Measurements from ENCODE around the gene SPON1. TPM values are rescaled to one million over a fixed set of nuclear protein-coding genes. Genes with fewer than 3 reads are reported as not detected.

Gene SPON1
- polyA plus RNA-seq, 1 donor, result 71.8 TPM

DNA sequence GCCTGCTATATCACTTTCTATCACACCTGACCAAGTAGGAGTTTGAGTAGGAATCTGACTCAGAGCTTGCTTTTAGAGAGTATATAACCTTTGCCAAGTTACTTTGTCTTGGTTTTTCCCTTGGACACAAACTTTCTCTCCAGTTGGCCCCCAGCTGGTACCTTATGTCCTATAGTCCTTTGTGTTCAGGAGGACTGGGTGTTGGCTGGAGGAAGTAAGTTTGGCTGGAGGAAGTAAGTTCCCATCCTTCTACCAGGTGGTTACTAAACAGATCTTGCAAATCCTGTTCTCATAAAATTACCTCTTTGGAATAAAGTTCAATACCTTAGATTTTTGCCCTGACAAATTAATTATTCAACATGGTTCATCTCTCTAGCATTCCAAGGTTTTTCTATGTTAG lies 37.2 kb downstream of the SPON1 start:
- Histone ChIP-seq H3K4me1 (ENCODE audit: control insufficient read depth, insufficient read depth, low read length) (peaks cover 7% of the 10 kb centered on the region), H3K9me3 (ENCODE audit: control insufficient read depth, low read depth, low read length) (peaks cover 9% of the 10 kb centered on the region), H3K4me3 (ENCODE audit: low read length) (no peak overlapping the region), H3K27me3 (ENCODE audit: control insufficient read depth, insufficient read depth, low read length) (no peaks in the 10 kb centered on the region), H3K36me3 (ENCODE audit: control insufficient read depth, insufficient read depth, low read length) (peaks cover 4% of the 10 kb centered on the region), H3K27ac (ENCODE audit: low read length) (no peak overlapping the region)
- DNase-seq, result no peak

DNA sequence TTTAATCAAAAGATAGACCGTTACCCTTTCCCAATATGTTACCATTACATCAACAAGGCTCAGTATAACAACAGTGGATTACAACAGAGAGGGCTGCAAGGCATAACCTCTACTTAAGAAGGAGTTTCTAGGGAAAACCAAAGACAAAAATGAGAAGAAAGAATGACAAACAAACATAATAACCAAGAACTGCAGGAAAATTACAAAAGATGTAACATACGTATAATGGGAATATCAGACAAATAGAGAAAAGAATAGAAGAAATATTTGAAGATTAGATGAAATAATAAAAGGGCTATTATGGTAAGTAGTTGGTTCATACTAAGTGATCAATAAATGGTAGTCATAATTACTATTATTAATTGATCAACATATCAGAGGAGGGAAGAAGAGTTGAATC lies 39.1 kb downstream of the SPON1 start:
- Histone ChIP-seq H3K9me3 (ENCODE audit: control insufficient read depth, low read depth, low read length) (peaks cover 9% of the 10 kb centered on the region), H3K4me3 (ENCODE audit: low read length) (no peak overlapping the region), H3K36me3 (ENCODE audit: control insufficient read depth, insufficient read depth, low read length) (peaks cover 4% of the 10 kb centered on the region), H3K27me3 (ENCODE audit: control insufficient read depth, insufficient read depth, low read length) (no peaks in the 10 kb centered on the region), H3K4me1 (ENCODE audit: control insufficient read depth, insufficient read depth, low read length) (no peaks in the 10 kb centered on the region), H3K27ac (ENCODE audit: low read length) (no peak overlapping the region)
- 100% methylated on average over 1 of the region's 2 CpGs for WGBS (ENCODE audit: insufficient coverage, low lambda C conversion rate)
- no peak for DNase-seq

DNA sequence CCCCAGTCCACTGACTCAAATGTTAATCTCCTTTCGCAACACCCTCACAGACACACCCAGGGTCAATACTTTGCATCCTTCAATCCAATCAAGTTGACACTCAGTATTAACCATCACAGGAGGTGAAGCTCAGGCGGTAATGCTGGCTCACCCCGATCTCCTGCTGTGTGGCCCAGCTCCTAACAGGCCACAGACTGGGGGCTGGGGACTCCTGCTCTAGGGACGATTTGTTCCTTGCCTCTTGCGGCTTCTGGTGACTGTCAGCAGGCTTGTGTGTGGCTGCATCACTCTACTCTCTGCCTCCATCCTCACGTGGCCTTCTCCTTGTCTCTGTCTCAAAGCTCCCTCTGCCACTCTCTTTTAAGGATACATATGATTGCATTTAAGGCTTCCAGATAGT lies 45.0 kb downstream of the SPON1 start:
- peaks cover 3% of the 10 kb centered on the region for H3K36me3 ChIP-seq (ENCODE audit: control insufficient read depth, insufficient read depth, low read length)
- 80% methylated on average over 1 of the region's 6 CpGs for WGBS (ENCODE audit: insufficient coverage, low lambda C conversion rate)
- DNase-seq, result no peak
- H3K4me1 ChIP-seq (ENCODE audit: control insufficient read depth, insufficient read depth, low read length), result no peaks in the 10 kb centered on the region
- no peak overlapping the region for H3K27ac ChIP-seq (ENCODE audit: low read length)
- no peaks in the 10 kb centered on the region for H3K27me3 ChIP-seq (ENCODE audit: control insufficient read depth, insufficient read depth, low read length)
- no peak overlapping the region for H3K4me3 ChIP-seq (ENCODE audit: low read length)
- H3K9me3 ChIP-seq (ENCODE audit: control insufficient read depth, low read depth, low read length), result peaks cover 2% of the 10 kb centered on the region

DNA sequence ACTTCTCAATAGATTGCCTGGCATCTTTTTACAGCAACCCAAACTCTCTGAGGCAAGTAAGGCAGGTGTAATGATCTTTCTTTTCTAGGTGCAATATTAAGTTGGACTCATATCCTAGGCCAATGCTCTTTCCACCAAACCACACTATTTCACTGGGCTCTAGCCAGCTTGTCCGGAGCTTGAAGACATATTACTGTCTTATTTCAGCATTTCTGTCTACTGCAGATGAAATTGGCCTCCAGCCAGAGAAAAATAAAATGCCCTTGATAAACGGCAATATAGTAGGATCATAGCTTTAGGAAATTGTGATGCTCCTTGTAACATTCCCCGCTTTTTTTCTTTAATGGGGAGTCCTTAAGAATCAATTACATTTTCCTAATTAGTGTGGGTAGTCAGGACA lies 48.1 kb downstream of the SPON1 start:
- no CpG with 5 or more reads among the region's 3 CpGs for WGBS (ENCODE audit: insufficient coverage, low lambda C conversion rate)
- no peak overlapping the region for H3K27ac ChIP-seq (ENCODE audit: low read length)
- no peak overlapping the region for H3K4me3 ChIP-seq (ENCODE audit: low read length)
- no peaks in the 10 kb centered on the region for H3K27me3 ChIP-seq (ENCODE audit: control insufficient read depth, insufficient read depth, low read length)
- DNase-seq, result no peak
- peaks cover 3% of the 10 kb centered on the region for H3K36me3 ChIP-seq (ENCODE audit: control insufficient read depth, insufficient read depth, low read length)
- peaks cover 6% of the 10 kb centered on the region for H3K4me1 ChIP-seq (ENCODE audit: control insufficient read depth, insufficient read depth, low read length)
- no peaks in the 10 kb centered on the region for H3K9me3 ChIP-seq (ENCODE audit: control insufficient read depth, low read depth, low read length)

DNA sequence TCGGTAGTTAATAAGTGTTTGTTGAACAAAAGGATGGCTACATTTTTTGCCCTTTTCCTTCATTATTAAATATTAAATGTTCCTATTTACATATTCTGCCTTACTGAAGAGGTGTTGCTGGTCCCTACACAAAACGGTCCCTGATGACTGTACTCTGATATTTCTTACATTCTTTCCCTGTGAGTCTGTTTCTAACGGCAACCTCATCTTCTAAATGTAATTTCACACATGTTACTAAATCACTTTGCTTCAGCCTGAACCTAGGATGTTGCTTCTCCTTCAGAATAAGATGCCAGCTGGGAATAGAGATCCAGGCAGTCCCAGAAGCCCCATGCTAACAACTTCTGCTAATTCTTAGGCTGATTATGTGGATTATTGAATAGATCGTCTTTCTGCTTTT lies 50.3 kb downstream of the SPON1 start:
- H3K27me3 ChIP-seq (ENCODE audit: control insufficient read depth, insufficient read depth, low read length), result no peaks in the 10 kb centered on the region
- H3K4me3 ChIP-seq (ENCODE audit: low read length), result no peak overlapping the region
- no peaks in the 10 kb centered on the region for H3K9me3 ChIP-seq (ENCODE audit: control insufficient read depth, low read depth, low read length)
- H3K27ac ChIP-seq (ENCODE audit: low read length), result no peak overlapping the region
- DNase-seq, result no peak
- 76% methylated on average over 2 of the region's 4 CpGs for WGBS (ENCODE audit: insufficient coverage, low lambda C conversion rate)
- H3K36me3 ChIP-seq (ENCODE audit: control insufficient read depth, insufficient read depth, low read length), result peaks cover 3% of the 10 kb centered on the region
- peaks cover 11% of the 10 kb centered on the region for H3K4me1 ChIP-seq (ENCODE audit: control insufficient read depth, insufficient read depth, low read length)

DNA sequence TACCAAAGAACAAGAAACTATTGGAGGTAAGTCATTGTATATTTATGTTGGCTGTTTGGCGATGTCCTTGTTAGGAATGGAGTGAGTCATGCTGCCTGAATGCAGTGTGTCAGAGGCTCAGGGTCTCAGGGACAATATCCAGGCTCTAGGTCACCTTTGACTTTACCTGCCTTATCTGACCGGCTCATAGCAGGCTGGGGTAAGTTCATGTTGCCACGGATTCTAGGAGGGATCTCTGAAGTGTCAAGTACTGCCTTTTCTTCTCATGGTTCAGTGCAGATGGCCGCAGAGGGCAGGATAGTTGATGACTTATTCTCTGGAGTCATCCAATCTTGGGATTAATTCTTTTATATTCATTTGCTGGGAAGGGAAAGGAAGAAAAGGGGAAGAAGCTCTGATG lies 53.2 kb downstream of the SPON1 start:
- Histone ChIP-seq H3K27me3 (ENCODE audit: control insufficient read depth, insufficient read depth, low read length) (no peaks in the 10 kb centered on the region), H3K4me3 (ENCODE audit: low read length) (no peak overlapping the region), H3K4me1 (ENCODE audit: control insufficient read depth, insufficient read depth, low read length) (peaks cover 11% of the 10 kb centered on the region), H3K27ac (ENCODE audit: low read length) (peak overlapping the region; percentile 66), H3K9me3 (ENCODE audit: control insufficient read depth, low read depth, low read length) (no peaks in the 10 kb centered on the region), H3K36me3 (ENCODE audit: control insufficient read depth, insufficient read depth, low read length) (no peaks in the 10 kb centered on the region)
- WGBS (ENCODE audit: insufficient coverage, low lambda C conversion rate), result 0% methylated on average over 1 of the region's 4 CpGs
- DNase-seq, result peak; percentile 65 to 85

DNA sequence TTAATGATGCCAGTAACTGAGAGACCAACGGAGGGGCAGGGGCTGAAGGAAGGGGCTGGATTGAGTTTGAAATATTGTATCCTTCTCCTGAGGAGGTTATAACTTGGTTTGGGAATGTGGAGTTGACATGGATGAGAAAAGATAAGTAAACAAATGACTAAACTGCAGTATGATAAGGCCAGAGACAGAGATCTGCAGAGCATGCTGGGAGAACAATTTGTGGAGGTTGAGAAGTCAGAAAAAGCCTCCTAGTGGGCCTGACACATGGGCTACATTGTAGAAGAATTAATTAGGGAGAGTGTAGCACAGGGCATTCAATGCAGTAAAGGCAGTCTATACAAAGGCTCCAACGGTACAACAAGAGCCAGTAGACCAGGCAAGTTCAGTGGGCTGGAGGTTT lies 55.9 kb downstream of the SPON1 start:
- no peak for DNase-seq
- no peaks in the 10 kb centered on the region for H3K27me3 ChIP-seq (ENCODE audit: control insufficient read depth, insufficient read depth, low read length)

DNA sequence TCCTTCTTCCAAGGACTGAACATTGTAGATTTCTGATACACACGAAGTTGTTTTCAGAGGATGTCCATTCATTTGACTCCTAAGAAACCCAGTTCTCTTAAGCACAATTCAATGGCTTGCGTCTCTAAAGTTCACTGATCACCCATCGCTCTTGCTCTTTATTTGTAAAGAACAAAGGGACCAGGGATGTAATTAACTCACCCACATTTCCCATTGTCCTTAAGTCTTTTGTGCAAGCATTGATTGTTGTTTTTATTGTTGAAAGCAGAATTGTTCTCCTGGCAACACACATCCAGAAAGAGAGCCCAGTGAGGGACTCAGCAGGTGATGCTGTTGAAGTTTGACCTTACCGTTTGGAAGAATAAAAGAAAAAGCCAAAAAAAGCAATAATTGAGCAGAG lies 59.2 kb downstream of the SPON1 start:
- WGBS (ENCODE audit: insufficient coverage, low lambda C conversion rate), result 71% methylated on average over 1 of the region's 4 CpGs
- Histone ChIP-seq H3K27ac (ENCODE audit: low read length) (no peak overlapping the region), H3K4me1 (ENCODE audit: control insufficient read depth, insufficient read depth, low read length) (peaks cover 5% of the 10 kb centered on the region), H3K36me3 (ENCODE audit: control insufficient read depth, insufficient read depth, low read length) (no peaks in the 10 kb centered on the region), H3K9me3 (ENCODE audit: control insufficient read depth, low read depth, low read length) (no peaks in the 10 kb centered on the region), H3K27me3 (ENCODE audit: control insufficient read depth, insufficient read depth, low read length) (no peaks in the 10 kb centered on the region), H3K4me3 (ENCODE audit: low read length) (no peak overlapping the region)
- DNase-seq, result no peak

More for the DNA sequence above, 55.9 kb downstream of the SPON1 start:
- Histone ChIP-seq H3K36me3 (ENCODE audit: control insufficient read depth, insufficient read depth, low read length) (no peaks in the 10 kb centered on the region), H3K4me3 (ENCODE audit: low read length) (no peak overlapping the region), H3K9me3 (ENCODE audit: control insufficient read depth, low read depth, low read length) (no peaks in the 10 kb centered on the region), H3K27ac (ENCODE audit: low read length) (no peak overlapping the region), H3K4me1 (ENCODE audit: control insufficient read depth, insufficient read depth, low read length) (peaks cover 11% of the 10 kb centered on the region)
- 83% methylated on average over 1 of the region's 2 CpGs for WGBS (ENCODE audit: insufficient coverage, low lambda C conversion rate)

DNA sequence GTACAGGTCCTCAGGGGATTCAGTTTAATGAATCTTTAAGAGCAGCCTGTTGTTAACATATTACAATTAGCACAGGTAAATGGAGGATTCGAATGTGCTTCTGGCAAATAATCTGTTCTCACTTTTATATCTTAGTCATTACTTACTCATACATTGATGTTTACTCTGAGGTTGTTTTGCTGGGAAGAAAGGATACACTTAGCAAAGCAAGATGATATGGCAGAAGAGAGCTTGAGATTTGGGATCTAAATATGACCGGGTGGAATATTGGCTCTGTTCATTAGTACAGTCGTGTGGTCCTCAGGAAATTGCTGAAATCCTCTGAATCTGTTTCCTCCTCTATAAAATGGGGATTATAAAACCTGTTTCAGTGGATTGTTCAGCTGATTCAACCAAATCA lies 59.7 kb downstream of the SPON1 start:
- H3K36me3 ChIP-seq (ENCODE audit: control insufficient read depth, insufficient read depth, low read length), result no peaks in the 10 kb centered on the region
- H3K27me3 ChIP-seq (ENCODE audit: control insufficient read depth, insufficient read depth, low read length), result no peaks in the 10 kb centered on the region
- H3K9me3 ChIP-seq (ENCODE audit: control insufficient read depth, low read depth, low read length), result no peaks in the 10 kb centered on the region
- H3K4me1 ChIP-seq (ENCODE audit: control insufficient read depth, insufficient read depth, low read length), result peaks cover 5% of the 10 kb centered on the region
- H3K27ac ChIP-seq (ENCODE audit: low read length), result no peak overlapping the region
- no peak for DNase-seq
- WGBS (ENCODE audit: insufficient coverage, low lambda C conversion rate), result no CpG with 5 or more reads among the region's 3 CpGs
- no peak overlapping the region for H3K4me3 ChIP-seq (ENCODE audit: low read length)

DNA sequence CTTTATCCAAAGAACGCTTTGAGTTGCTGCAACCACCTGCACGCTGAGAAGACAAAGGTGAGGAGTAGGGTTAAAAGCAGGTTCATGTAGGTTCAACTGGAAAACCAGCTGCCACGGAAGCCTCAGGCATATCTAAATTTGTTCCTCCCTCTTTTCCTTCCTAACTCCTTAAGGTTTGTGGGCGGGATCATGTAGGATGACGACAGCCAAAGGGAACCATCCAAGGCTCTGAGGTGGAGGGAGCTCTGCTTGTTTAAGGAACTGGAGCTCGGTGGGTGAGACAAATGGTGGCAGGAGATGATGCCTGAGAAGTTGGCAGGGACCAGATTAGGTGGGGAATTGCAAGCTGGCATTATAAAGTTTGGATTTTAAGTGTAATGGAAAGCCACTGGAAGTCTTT lies 60.3 kb downstream of the SPON1 start:
- DNase-seq, result no peak
- H3K27ac ChIP-seq (ENCODE audit: low read length), result no peak overlapping the region
- H3K4me3 ChIP-seq (ENCODE audit: low read length), result no peak overlapping the region
- WGBS (ENCODE audit: insufficient coverage, low lambda C conversion rate), result no CpG with 5 or more reads among the region's 6 CpGs
- H3K4me1 ChIP-seq (ENCODE audit: control insufficient read depth, insufficient read depth, low read length), result peaks cover 5% of the 10 kb centered on the region
- H3K27me3 ChIP-seq (ENCODE audit: control insufficient read depth, insufficient read depth, low read length), result no peaks in the 10 kb centered on the region
- no peaks in the 10 kb centered on the region for H3K9me3 ChIP-seq (ENCODE audit: control insufficient read depth, low read depth, low read length)
- H3K36me3 ChIP-seq (ENCODE audit: control insufficient read depth, insufficient read depth, low read length), result no peaks in the 10 kb centered on the region

DNA sequence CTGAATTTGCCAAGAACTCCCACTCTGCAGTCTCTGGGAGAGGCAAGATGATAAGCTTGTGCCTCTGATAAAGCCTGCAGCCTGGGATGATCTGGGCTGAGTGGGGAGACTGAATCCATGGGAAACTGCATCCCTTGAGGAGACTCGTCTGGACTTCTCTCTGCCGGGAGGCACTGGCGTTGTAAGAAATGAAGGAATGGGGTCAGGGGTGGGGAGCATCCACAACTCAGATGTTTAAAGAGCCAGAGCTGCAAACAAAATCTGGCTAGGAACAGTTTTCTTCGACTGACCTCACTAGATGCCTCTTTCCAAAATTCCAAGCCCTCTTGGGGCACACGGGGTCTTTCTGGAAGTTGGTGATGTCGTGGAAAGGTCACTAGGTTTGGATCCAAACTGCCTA lies 64.4 kb downstream of the SPON1 start:
- Histone ChIP-seq H3K9me3 (ENCODE audit: control insufficient read depth, low read depth, low read length) (no peaks in the 10 kb centered on the region), H3K4me1 (ENCODE audit: control insufficient read depth, insufficient read depth, low read length) (peaks cover 26% of the 10 kb centered on the region), H3K36me3 (ENCODE audit: control insufficient read depth, insufficient read depth, low read length) (no peaks in the 10 kb centered on the region), H3K27me3 (ENCODE audit: control insufficient read depth, insufficient read depth, low read length) (no peaks in the 10 kb centered on the region), H3K4me3 (ENCODE audit: low read length) (no peak overlapping the region), H3K27ac (ENCODE audit: low read length) (no peak overlapping the region)
- DNase-seq, result no peak
- WGBS (ENCODE audit: insufficient coverage, low lambda C conversion rate), result no CpG with 5 or more reads among the region's 6 CpGs
